Non-pigmented ciliary epithelial cell (primary cell): ENCODE data around the gene AGBL1.

ENCODE experiments used
- DNase-seq: peaks from one replicate; pipeline ENCODE4 v3.0.0-alpha.2; 2010; ENCODE audit warnings: low read depth

The AGBL1 gene

DNA sequence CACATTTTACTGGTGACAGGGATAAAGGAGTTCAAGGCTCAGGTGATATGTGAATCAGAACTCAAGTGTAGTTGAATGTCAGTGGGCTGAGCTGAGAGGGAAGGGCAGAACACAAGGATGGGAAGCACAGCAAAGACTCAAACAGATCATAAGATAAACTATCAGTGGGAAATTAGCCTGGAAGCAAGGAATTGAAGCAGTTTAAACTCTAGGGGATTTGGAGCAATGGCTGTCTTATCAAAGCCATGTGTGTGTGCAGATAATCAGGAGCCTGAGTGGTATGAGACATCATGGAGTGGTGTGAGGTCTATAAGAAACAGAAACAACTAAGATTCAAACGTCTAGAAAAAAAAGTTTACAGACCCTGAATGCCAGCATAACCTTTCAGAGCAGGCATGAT, 634.6 kb downstream of the AGBL1 start:
- no peak for DNase-seq

DNA sequence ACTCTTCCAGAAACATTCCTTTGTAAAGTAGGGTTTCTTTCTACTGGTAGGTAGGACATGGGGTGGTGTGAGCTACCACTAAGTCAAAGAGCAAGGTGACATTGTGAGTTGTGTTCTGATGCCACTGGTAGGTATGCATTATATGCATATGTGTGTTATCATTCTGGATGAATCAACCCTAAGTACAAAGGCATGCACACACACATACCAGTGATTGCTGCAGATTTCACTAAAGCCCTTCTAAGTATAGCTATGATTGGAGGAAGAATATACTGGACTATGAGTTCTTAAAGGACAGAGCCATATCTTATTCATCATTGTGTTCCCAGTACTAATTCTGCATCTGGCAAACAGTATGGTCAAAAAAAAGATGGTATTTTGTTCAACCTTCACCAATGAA, 646.0 kb downstream of the AGBL1 start:
- DNase-seq: no peak

- DNase-seq: no peak
Observed at GRCh38 chr15:86735247-86736040, 655.8 kb downstream of the AGBL1 start.

DNA sequence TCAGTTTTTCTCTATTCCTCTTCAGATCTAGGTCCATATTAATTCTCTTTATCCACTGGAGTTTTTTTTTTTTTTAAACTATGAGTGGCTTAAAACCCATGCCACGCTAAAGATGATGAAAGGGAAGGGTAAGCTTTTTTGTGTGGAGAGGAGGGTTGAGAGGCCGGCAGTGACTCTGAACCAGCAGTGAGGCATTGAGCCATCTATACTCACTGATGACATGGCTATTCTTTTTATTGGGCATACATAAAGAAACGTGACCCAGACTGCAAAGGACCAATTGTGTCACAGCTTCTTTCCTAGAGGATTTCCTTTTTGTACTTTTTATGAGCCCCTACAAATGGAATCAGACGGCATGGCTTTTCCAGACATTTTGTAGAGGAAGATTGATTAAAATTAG, 662.2 kb downstream of the AGBL1 start:
- DNase-seq: no peak

- no peak for DNase-seq
Observed at GRCh38 chr15:86743283-86743903, 663.7 kb downstream of the AGBL1 start.

GRCh38 chr15:86744198-86744780, 664.6 kb downstream of the AGBL1 start:
- DNase-seq: no peak

DNA sequence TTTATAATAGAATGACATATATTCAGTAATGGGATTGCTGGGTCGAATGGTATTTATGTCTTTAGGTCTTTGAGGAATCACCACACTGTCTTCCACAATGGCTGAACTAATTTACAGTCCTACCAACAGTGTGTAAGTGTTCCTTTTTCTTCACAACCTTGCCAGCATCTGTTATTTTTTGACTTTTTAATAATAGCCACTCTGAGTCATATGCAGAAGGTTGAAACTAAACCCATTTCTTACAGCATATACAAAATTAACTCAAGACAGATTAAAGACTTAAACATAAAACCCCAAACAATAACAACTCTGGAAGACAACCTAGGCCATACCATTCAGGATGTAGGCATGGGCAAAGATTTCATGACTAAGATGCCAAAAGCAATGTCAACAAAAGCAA, 671.4 kb downstream of the AGBL1 start:
- DNase-seq: no peak

GRCh38 chr15:86754846-86755245, 675.2 kb downstream of the AGBL1 start:
- no peak for DNase-seq

- no peak for DNase-seq
Observed at GRCh38 chr15:86756688-86757087, 677.0 kb downstream of the AGBL1 start.

- DNase-seq: no peak
Observed at GRCh38 chr15:86759800-86760523, 680.3 kb downstream of the AGBL1 start.

GRCh38 chr15:86762874-86763273, 683.2 kb downstream of the AGBL1 start:
- no peak for DNase-seq

DNA sequence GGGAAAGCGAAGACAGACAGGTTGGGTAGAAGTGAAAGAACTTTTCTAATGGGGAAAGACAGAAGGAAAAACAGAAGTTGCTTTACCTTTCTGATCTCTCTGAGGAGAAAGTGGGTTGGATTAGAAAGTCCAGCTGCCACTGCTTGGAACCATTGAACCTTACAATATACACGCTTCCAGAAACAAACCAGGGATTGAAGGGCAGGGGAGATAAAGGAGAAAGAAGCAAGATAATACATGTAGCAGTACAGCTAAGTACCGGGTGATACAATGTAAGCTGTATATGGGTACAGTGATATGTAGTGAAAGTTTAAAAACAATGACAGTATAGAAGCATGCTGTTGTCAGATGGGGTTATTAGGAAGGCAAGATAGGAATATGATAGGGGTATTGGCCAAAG, 684.4 kb downstream of the AGBL1 start:
- DNase-seq: no peak

- DNase-seq: no peak
Observed at GRCh38 chr15:86765281-86765680, 685.6 kb downstream of the AGBL1 start.

- no peak for DNase-seq
Observed at GRCh38 chr15:86772369-86773059, 692.8 kb downstream of the AGBL1 start.

DNA sequence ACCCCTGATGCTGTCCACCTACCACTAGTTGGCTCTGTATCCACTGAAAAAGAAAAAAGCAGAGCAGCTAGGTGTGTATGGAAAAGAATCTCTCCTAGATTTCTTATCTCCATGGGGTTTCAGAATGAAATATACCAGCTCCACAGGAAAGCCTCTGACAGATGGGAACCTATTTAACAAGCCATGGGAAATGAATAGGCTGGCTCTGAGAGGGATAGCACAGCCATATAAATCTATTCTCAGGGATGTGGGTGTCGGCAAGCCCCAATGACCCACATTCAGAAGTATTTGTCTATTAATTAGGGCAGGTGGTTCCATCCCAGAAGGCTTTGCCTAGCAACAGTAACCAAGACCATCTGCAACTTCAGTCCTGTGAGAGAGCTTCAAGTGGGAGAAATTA, 694.1 kb downstream of the AGBL1 start:
- DNase-seq: no peak

DNA sequence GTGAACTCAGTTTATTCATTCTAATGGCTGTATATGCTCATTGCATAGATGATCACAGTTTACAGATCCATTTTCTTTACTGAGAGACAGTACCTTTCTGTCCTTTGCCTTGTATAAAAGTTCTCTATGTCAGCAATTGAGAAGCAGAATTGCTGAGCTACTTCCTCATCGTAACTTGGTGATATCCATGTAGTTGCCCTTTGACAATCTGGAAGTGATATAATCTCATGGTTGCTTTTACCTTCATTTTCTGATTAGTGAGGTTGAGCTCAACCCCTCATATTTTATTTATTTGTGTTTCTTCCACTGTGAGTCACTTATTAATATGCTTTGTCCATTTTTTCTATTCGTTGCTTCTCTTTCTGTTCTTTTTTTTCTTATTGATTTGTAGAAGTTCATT, 696.5 kb downstream of the AGBL1 start:
- DNase-seq: no peak

- no peak for DNase-seq
Observed at GRCh38 chr15:86796521-86796920, 716.9 kb downstream of the AGBL1 start.

DNA sequence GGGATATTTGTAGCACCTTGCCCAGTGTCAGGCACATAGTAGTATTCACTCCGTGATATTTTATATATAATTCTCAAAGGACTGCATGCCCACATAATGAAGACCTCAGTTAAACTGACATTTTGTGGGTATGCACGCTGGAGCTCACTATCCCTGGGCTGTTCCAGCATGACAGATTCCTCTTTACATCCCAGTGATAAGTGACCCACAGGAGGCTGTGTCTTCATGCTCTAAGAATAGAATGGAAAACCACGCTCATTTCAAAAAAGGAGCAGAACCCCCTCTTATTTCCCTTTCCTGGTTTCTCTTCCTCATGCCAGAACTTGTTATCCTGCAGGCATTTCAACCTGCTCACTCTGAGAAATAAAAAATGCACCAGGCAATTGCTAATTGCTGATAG, 717.5 kb downstream of the AGBL1 start:
- no peak for DNase-seq

DNA sequence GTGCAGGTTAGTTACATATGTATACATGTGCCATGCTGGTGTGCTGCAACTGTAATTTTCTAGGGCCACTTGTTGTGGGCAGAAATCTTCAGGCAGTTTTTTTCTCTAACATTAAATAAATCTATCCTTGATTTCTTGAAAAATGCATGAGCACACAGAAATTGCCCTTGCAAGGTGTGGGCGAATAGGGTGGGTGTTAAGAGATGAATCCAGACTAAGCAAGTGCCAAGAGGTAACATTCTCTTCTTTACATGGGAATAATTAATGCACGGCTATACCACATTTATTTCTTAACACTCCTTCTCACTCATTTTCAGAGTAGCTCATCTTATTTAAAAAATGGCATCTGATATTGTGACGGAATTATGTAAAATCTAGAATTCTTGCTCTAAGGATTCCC, 719.6 kb downstream of the AGBL1 start:
- no peak for DNase-seq

- no peak for DNase-seq
Observed at GRCh38 chr15:86802244-86802643, 722.6 kb downstream of the AGBL1 start.

DNA sequence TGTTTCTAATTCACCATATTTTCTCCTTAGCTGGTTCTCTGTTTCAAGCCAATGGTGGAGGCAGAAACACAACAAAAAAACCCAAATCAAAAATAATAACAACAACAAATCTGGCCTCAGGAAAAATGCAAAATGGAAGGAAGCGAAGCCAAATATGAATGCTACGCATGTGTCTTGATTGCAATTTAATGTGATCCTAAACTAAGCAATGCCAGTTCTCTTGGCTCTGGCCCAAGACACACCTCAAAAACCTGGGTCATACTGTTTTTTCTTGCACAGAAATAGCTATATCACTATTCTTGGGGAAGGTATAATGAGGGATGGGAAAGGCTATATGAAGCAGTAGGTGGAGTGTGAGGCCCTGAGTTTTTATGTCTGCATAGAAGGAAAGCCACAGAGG, 724.7 kb downstream of the AGBL1 start:
- DNase-seq: no peak

GRCh38 chr15:86810329-86810728, 730.7 kb downstream of the AGBL1 start:
- no peak for DNase-seq
